Measurements from ENCODE around the gene GSDMA.
"Not testable (repeated sequence)": the region's sequence is repeated elsewhere in the genome, so short reads cannot be mapped to it uniquely, and the experiment has no call there.

The GSDMA gene

GRCh38 chr17:39929646-39930407 is 33.0 kb upstream of the GSDMA start:
- no peak for DNase-seq

GRCh38 chr17:39933912-39934311 is 28.9 kb upstream of the GSDMA start:
- DNase-seq = no peak

- DNase-seq = no peak
These were observed 28.5 kb upstream of the GSDMA start for GRCh38 chr17:39934324-39934723.

GRCh38 chr17:39935909-39936308 is 26.9 kb upstream of the GSDMA start:
- DNase-seq = no peak

GRCh38 chr17:39937447-39937846 is 25.4 kb upstream of the GSDMA start:
- DNase-seq = no peak

GRCh38 chr17:39938140-39938869 is 24.5 kb upstream of the GSDMA start:
- DNase-seq = no peak

- no peak for DNase-seq
These were observed 23.7 kb upstream of the GSDMA start for GRCh38 chr17:39939106-39939505.

- DNase-seq = no peak
These were observed 23.0 kb upstream of the GSDMA start for GRCh38 chr17:39939588-39940419.

GRCh38 chr17:39943702-39944392 is 19.0 kb upstream of the GSDMA start:
- no peak for DNase-seq

- DNase-seq = no peak
These were observed 18.5 kb upstream of the GSDMA start for GRCh38 chr17:39944393-39944711.

- DNase-seq = no peak
These were observed 16.1 kb upstream of the GSDMA start for GRCh38 chr17:39946551-39947330.

- not testable (repeated sequence) for DNase-seq
These were observed 14.3 kb upstream of the GSDMA start for GRCh38 chr17:39948489-39948828.

- no peak for DNase-seq
These were observed 13.8 kb upstream of the GSDMA start for GRCh38 chr17:39949028-39949427.

- DNase-seq = no peak
These were observed 11.9 kb upstream of the GSDMA start for GRCh38 chr17:39950871-39951348.

- DNase-seq = no peak
These were observed 10.7 kb upstream of the GSDMA start for GRCh38 chr17:39951924-39952679.

GRCh38 chr17:39952680-39953470 is 9.9 kb upstream of the GSDMA start:
- DNase-seq = peak; percentile 90

- DNase-seq = no peak
These were observed 9.3 kb upstream of the GSDMA start for GRCh38 chr17:39953471-39953888.

GRCh38 chr17:39954876-39955275 is 7.9 kb upstream of the GSDMA start:
- DNase-seq = no peak

GRCh38 chr17:39955726-39956225 is 7.0 kb upstream of the GSDMA start:
- DNase-seq = no peak

GRCh38 chr17:39960524-39961041 is 2.2 kb upstream of the GSDMA start:
- no peak for DNase-seq

All from activated CD8-positive, alpha-beta memory T cell treated with anti-CD3 and anti-CD28 coated beads for 24 hours (primary cell).